ENCODE measurements around the gene FST. TPM values are rescaled to one million over a fixed set of nuclear protein-coding genes. Genes with fewer than 3 reads are reported as not detected.

The FST gene
- total RNA-seq, 2 experiments from 2014 or later, result 0.16 to 0.43 TPM

- CTCF ChIA-PET, result interaction anchor here (0.8 to 1.3 kb wide), 3 partner anchors 373 to 747 kb away, joined by 3 to 4 read pairs (median 3); partner anchors contain the start of gene MOCS2
- Mint-ChIP-seq H3K27me3 (peaks cover 40% of the 10 kb centered on the region), H3K4me1 (ENCODE audit: low read depth) (peaks cover 31% of the 10 kb centered on the region), H3K27ac (peak overlapping the region; percentile 63), H3K36me3 (ENCODE audit: low read depth) (no peaks in the 10 kb centered on the region), H3K4me3 (peak overlapping the region; percentile 79), H3K9me3 (no peaks in the 10 kb centered on the region)
- intact Hi-C loops (cut with micrococcal nuclease), result no loop called here
- ATAC-seq (peak; percentile 66), DNase-seq (peak; percentile 80)
- POLR2A ChIA-PET, result interaction anchor here (0.6 kb wide), 1 partner anchor 9 kb away, joined by 3 read pairs; no protein-coding TSS in a partner anchor
- TF ChIP-seq CTCF (IDR thresholded peaks at IDR 0.05), result peak; percentile 37
These were observed 1.7 kb downstream of the FST start for GRCh38 chr5:53481887-53482716.

GRCh38 chr5:53482717-53483638 lies 2.5 kb downstream of the FST start:
- ATAC-seq (peak; percentile 31), DNase-seq (peak; percentile 46)
- H3K4me1 Mint-ChIP-seq (ENCODE audit: low read depth), result peaks cover 31% of the 10 kb centered on the region
- H3K4me3 Mint-ChIP-seq, result peak overlapping the region; percentile 79
- H3K27ac Mint-ChIP-seq, result no peak overlapping the region
- TF ChIP-seq CTCF (IDR thresholded peaks at IDR 0.05), result no peak
- no peaks in the 10 kb centered on the region for H3K36me3 Mint-ChIP-seq (ENCODE audit: low read depth)
- CTCF ChIA-PET, result no interaction called here
- intact Hi-C loops (cut with micrococcal nuclease), result no loop called here
- H3K27me3 Mint-ChIP-seq, result peaks cover 44% of the 10 kb centered on the region
- POLR2A ChIA-PET, result no interaction called here
- no peaks in the 10 kb centered on the region for H3K9me3 Mint-ChIP-seq

GRCh38 chr5:53487436-53487835 lies 7.0 kb downstream of the FST start:
- ChIA-PET POLR2A (no interaction called here), CTCF (interaction anchor here (1.1 kb wide), 1 partner anchor 747 kb away, joined by 3 read pairs; no protein-coding TSS in a partner anchor)
- no peak for TF ChIP-seq CTCF (IDR thresholded peaks at IDR 0.05)
- Mint-ChIP-seq H3K9me3 (no peaks in the 10 kb centered on the region), H3K27me3 (peaks cover 39% of the 10 kb centered on the region), H3K36me3 (ENCODE audit: low read depth) (no peaks in the 10 kb centered on the region), H3K4me1 (ENCODE audit: low read depth) (peaks cover 6% of the 10 kb centered on the region), H3K4me3 (no peak overlapping the region), H3K27ac (no peak overlapping the region)
- intact Hi-C loops (cut with micrococcal nuclease), result no loop called here
- no peak for DNase-seq
- no peak for ATAC-seq

- no peak for ATAC-seq
- intact Hi-C loops (cut with micrococcal nuclease), result no loop called here
- ChIA-PET CTCF (interaction anchor here (1.2 kb wide), 1 partner anchor 10 kb away, joined by 3 read pairs; no protein-coding TSS in a partner anchor), POLR2A (no interaction called here)
- H3K4me1 Mint-ChIP-seq (ENCODE audit: low read depth), result peaks cover 2% of the 10 kb centered on the region
- H3K9me3 Mint-ChIP-seq, result no peaks in the 10 kb centered on the region
- TF ChIP-seq CTCF (IDR thresholded peaks at IDR 0.05), result no peak
- H3K4me3 Mint-ChIP-seq, result no peak overlapping the region
- no peaks in the 10 kb centered on the region for H3K36me3 Mint-ChIP-seq (ENCODE audit: low read depth)
- H3K27ac Mint-ChIP-seq, result no peak overlapping the region
- no peak for DNase-seq
- peaks cover 37% of the 10 kb centered on the region for H3K27me3 Mint-ChIP-seq
These were observed 7.8 kb downstream of the FST start for GRCh38 chr5:53488195-53488722.
